Progenitor cell of endocrine pancreas (in vitro differentiated cells): ENCODE results near the gene CTXND1. TPM values are rescaled to one million over a fixed set of nuclear protein-coding genes. Genes with fewer than 3 reads are reported as not detected.

Source experiments
- DNase-seq: peaks from one replicate; pipeline ENCODE4 v3.0.0; 2021; ENCODE audit warnings: low spot score; ENCODE audit not compliant: unreplicated experiment
- H3K27ac Mint-ChIP-seq: 2 replicates; pipeline ENCODE4 v1.8.0; 2021; ENCODE audit warnings: mild to moderate bottlenecking, moderate library complexity, mixed read lengths
- H3K27me3 Mint-ChIP-seq: 2 replicates; pipeline ENCODE4 v1.8.0; 2021; ENCODE audit warnings: mixed read lengths
- H3K36me3 Mint-ChIP-seq: 2 replicates; pipeline ENCODE4 v1.8.0; 2022; ENCODE audit warnings: mixed read lengths; ENCODE audit not compliant: insufficient read depth
- H3K4me1 Mint-ChIP-seq: 2 replicates; pipeline ENCODE4 v1.8.0; 2021; ENCODE audit warnings: low read depth, mixed read lengths
- H3K4me3 Mint-ChIP-seq: 2 replicates; pipeline ENCODE4 v1.8.0; 2021; ENCODE audit warnings: low read depth, mild to moderate bottlenecking, moderate library complexity, mixed read lengths
- H3K9me3 Mint-ChIP-seq: 2 replicates; pipeline ENCODE4 v1.8.0; 2021; ENCODE audit warnings: low read depth, mixed read lengths
- CTCF ChIP-seq: fragments of 200-600 bp; sonication (generic); IDR thresholded peaks from one replicate; pipeline ENCODE4 v1.5.0; 2021; ENCODE audit warnings: antibody characterized with exemption, mild to moderate bottlenecking; ENCODE audit not compliant: unreplicated experiment
- total RNA-seq: library from RNA; stranded (reverse); gene quantifications from 2 replicates; pipeline ENCODE4 v1.2.1, GENCODE V29; 2021

Gene CTXND1
- total RNA-seq, 1 donor from 2014 or later = 1.1 TPM

GRCh38 chr15:80275961-80276360 lies 23.9 kb upstream of the CTXND1 start:
- H3K27ac Mint-ChIP-seq = no peak overlapping the region
- no peaks in the 10 kb centered on the region for H3K36me3 Mint-ChIP-seq
- peaks cover 9% of the 10 kb centered on the region for H3K27me3 Mint-ChIP-seq
- peaks cover 12% of the 10 kb centered on the region for H3K4me1 Mint-ChIP-seq
- TF ChIP-seq CTCF = no peak
- no peak for DNase-seq
- H3K4me3 Mint-ChIP-seq = no peak overlapping the region
- H3K9me3 Mint-ChIP-seq = peaks cover 7% of the 10 kb centered on the region

- no peak for DNase-seq
- H3K27me3 Mint-ChIP-seq = peaks cover 14% of the 10 kb centered on the region
- no peak for TF ChIP-seq CTCF
- peaks cover 3% of the 10 kb centered on the region for H3K4me1 Mint-ChIP-seq
- H3K36me3 Mint-ChIP-seq = no peaks in the 10 kb centered on the region
- H3K9me3 Mint-ChIP-seq = peaks cover 7% of the 10 kb centered on the region
- no peak overlapping the region for H3K4me3 Mint-ChIP-seq
- no peak overlapping the region for H3K27ac Mint-ChIP-seq
Observed at GRCh38 chr15:80274996-80275395, 23.0 kb upstream of the CTXND1 start.

DNA sequence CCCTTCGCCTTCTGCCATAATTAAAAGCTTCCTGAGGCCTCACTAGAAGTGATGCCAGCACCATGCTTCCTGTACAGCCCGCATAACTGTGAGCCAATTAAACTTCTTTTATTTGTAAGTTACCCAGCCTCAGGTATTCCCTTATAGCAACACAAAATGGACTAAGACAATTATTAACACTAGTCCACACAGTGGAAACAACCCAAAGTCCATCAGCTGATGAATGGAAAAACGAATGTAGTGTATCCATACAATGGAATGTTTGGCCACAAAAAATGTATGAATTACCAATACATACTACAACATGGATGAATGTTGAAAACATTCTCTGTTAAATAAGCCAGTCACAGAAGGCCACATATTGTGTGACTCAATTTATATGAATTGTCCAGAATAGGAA lies 22.5 kb upstream of the CTXND1 start:
- DNase-seq = no peak
- Mint-ChIP-seq H3K27me3 (peaks cover 19% of the 10 kb centered on the region), H3K4me3 (no peak overlapping the region), H3K36me3 (no peaks in the 10 kb centered on the region), H3K4me1 (no peaks in the 10 kb centered on the region), H3K27ac (no peak overlapping the region), H3K9me3 (peaks cover 7% of the 10 kb centered on the region)
- no peak for TF ChIP-seq CTCF

- no peaks in the 10 kb centered on the region for H3K4me1 Mint-ChIP-seq
- peaks cover 34% of the 10 kb centered on the region for H3K27me3 Mint-ChIP-seq
- DNase-seq = no peak
- TF ChIP-seq CTCF = no peak
- no peak overlapping the region for H3K4me3 Mint-ChIP-seq
- H3K36me3 Mint-ChIP-seq = no peaks in the 10 kb centered on the region
- H3K27ac Mint-ChIP-seq = no peak overlapping the region
- peaks cover 7% of the 10 kb centered on the region for H3K9me3 Mint-ChIP-seq
Observed at GRCh38 chr15:80272987-80273386, 21.0 kb upstream of the CTXND1 start.

GRCh38 chr15:80270472-80270871 lies 18.5 kb upstream of the CTXND1 start:
- Mint-ChIP-seq H3K27me3 (peaks cover 56% of the 10 kb centered on the region), H3K4me1 (no peaks in the 10 kb centered on the region), H3K27ac (no peak overlapping the region), H3K4me3 (no peak overlapping the region), H3K36me3 (no peaks in the 10 kb centered on the region), H3K9me3 (peaks cover 3% of the 10 kb centered on the region)
- no peak for DNase-seq
- no peak for TF ChIP-seq CTCF
